Measurements from ENCODE around the gene ICOS. TPM values are rescaled to one million over a fixed set of nuclear protein-coding genes. Genes with fewer than 3 reads are reported as not detected.

The ICOS gene
- total RNA-seq, 1 experiment from 2014 or later, result not detected

DNA sequence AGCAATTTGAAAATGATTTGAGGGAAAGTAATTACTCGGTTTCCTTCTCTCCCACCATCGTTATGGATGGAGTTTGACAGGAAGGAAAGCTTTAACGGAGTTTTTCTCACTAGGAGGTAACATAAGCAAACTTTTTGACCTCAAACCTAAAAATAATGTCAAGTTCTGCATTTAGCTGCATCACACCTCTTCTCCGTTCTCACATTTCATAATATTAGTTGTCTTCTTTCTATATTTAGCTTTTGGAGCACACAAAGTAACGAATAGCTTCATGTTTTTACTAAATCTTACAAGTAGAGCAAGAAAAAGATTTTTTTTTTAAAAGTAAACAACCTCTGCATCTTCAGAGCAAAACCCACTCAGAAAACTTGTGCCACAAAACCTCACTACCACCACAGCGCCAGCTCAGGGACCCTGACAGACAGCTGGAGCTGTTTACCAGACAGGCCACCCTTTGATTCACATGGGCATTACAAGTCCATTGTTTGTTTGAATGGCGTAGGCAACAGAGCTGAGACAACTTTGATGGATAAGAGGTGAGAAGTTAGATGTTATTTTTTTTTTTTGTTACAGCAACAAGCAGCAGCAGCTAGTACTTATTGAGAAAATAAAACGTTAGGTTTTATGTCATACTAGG lies 21.9 kb upstream of the ICOS start:
- Histone ChIP-seq H2BK120ac (ENCODE audit: low read depth, low read length, poor library complexity, severe bottlenecking) (no peak overlapping the region), H3K4ac (ENCODE audit: low read depth, low read length) (no peak overlapping the region), H3K14ac (ENCODE audit: insufficient read depth, low read length) (no peak overlapping the region), H2BK5ac (ENCODE audit: insufficient read length, low read length) (no peak overlapping the region), H4K5ac (ENCODE audit: insufficient read length, low read depth, low read length) (no peak overlapping the region), H2AFZ (ENCODE audit: low read length) (no peak overlapping the region), H3K23me2 (ENCODE audit: insufficient read length, low read depth, low read length, poor library complexity, severe bottlenecking) (no peaks in the 10 kb centered on the region), H3K9me3 (ENCODE audit: control insufficient read depth, low read depth, low read length) (no peaks in the 10 kb centered on the region), H3K79me2 (ENCODE audit: insufficient read depth, low read length) (no peaks in the 10 kb centered on the region), H3K4me1 (ENCODE audit: insufficient read depth, low read length) (peaks cover 5% of the 10 kb centered on the region; the same call in 1 of the 2 replicates), H4K20me1 (ENCODE audit: control insufficient read depth, insufficient read depth, insufficient read length) (no peaks in the 10 kb centered on the region), H2BK15ac (ENCODE audit: low read depth, low read length) (no peak overlapping the region), H3K4me2 (ENCODE audit: insufficient read depth, insufficient read length, low read length) (no peak overlapping the region), H3K27ac (ENCODE audit: insufficient read length, low read depth, low read length) (no peak overlapping the region), H2AK5ac (ENCODE audit: insufficient read length, low read length) (no peak overlapping the region), H3T11ph (ENCODE audit: low read length) (no peak overlapping the region), H3K27me3 (ENCODE audit: insufficient read depth, low read length) (no peaks in the 10 kb centered on the region), H3K23ac (ENCODE audit: insufficient read length, low read depth, low read length) (no peak overlapping the region), H2BK12ac (ENCODE audit: insufficient read length, low read depth, low read length) (no peak overlapping the region), H4K8ac (replicated peaks; ENCODE audit: insufficient read length, low read depth, low read length) (no peak overlapping the region), H3K9ac (ENCODE audit: extremely low read depth, insufficient read length, low read length) (no peak overlapping the region), H3K79me1 (ENCODE audit: insufficient read depth, low read depth, low read length, poor library complexity, severe bottlenecking) (no peaks in the 10 kb centered on the region), H2BK20ac (ENCODE audit: low read depth, low read length, poor library complexity, severe bottlenecking) (no peak overlapping the region), H3K56ac (ENCODE audit: insufficient read length, low read depth, low read length) (no peak overlapping the region), H4K91ac (ENCODE audit: insufficient read length, low read depth, low read length) (no peak overlapping the region), H3K18ac (ENCODE audit: insufficient read length, low read depth, low read length) (no peak overlapping the region)
- TF ChIP-seq, protein P1, sequence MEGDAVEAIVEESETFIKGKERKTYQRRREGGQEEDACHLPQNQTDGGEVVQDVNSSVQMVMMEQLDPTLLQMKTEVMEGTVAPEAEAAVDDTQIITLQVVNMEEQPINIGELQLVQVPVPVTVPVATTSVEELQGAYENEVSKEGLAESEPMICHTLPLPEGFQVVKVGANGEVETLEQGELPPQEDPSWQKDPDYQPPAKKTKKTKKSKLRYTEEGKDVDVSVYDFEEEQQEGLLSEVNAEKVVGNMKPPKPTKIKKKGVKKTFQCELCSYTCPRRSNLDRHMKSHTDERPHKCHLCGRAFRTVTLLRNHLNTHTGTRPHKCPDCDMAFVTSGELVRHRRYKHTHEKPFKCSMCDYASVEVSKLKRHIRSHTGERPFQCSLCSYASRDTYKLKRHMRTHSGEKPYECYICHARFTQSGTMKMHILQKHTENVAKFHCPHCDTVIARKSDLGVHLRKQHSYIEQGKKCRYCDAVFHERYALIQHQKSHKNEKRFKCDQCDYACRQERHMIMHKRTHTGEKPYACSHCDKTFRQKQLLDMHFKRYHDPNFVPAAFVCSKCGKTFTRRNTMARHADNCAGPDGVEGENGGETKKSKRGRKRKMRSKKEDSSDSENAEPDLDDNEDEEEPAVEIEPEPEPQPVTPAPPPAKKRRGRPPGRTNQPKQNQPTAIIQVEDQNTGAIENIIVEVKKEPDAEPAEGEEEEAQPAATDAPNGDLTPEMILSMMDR (conservative IDR thresholded peaks at IDR 0.05), result no peak
- Mint-ChIP-seq H3K9me3 (no peaks in the 10 kb centered on the region), H3K27ac (no peak overlapping the region), H3K4me3 (no peak overlapping the region), H3K4me1 (peaks cover 12 to 17% of the 10 kb centered on the region in 2 experiments), H3K27me3 (ENCODE audit: low read depth) (no peaks in the 10 kb centered on the region), H3K36me3 (ENCODE audit: insufficient read depth in 1 of 3, low read depth in 3 of 3) (no peaks in the 10 kb centered on the region)
- no peak for DNase-seq
- WGBS (ENCODE audit: extremely low coverage, insufficient read length, low lambda C conversion rate), result no CpG with 5 or more reads among the region's 8 CpGs
